ENCODE results near the gene OAS2.

The OAS2 gene

GRCh38 chr12:112932485-112933128 is 45.7 kb upstream of the OAS2 start:
- no peak for TF ChIP-seq FOXP2 (optimal IDR thresholded peaks at IDR 0.05; ENCODE audit: borderline replicate concordance, extremely low read depth, extremely low read length, insufficient read depth)
- TF ChIP-seq SIN3A (IDR thresholded peaks at IDR 0.05; ENCODE audit: borderline replicate concordance, insufficient read depth, low read length): no peak
- no peak for TF ChIP-seq TAF1 (IDR thresholded peaks at IDR 0.05; ENCODE audit: borderline replicate concordance, insufficient read depth, low read length)
- TF ChIP-seq POLR2AphosphoS5 (IDR thresholded peaks at IDR 0.05; ENCODE audit: low read depth, low read length): no peak
- TF ChIP-seq, protein P1, sequence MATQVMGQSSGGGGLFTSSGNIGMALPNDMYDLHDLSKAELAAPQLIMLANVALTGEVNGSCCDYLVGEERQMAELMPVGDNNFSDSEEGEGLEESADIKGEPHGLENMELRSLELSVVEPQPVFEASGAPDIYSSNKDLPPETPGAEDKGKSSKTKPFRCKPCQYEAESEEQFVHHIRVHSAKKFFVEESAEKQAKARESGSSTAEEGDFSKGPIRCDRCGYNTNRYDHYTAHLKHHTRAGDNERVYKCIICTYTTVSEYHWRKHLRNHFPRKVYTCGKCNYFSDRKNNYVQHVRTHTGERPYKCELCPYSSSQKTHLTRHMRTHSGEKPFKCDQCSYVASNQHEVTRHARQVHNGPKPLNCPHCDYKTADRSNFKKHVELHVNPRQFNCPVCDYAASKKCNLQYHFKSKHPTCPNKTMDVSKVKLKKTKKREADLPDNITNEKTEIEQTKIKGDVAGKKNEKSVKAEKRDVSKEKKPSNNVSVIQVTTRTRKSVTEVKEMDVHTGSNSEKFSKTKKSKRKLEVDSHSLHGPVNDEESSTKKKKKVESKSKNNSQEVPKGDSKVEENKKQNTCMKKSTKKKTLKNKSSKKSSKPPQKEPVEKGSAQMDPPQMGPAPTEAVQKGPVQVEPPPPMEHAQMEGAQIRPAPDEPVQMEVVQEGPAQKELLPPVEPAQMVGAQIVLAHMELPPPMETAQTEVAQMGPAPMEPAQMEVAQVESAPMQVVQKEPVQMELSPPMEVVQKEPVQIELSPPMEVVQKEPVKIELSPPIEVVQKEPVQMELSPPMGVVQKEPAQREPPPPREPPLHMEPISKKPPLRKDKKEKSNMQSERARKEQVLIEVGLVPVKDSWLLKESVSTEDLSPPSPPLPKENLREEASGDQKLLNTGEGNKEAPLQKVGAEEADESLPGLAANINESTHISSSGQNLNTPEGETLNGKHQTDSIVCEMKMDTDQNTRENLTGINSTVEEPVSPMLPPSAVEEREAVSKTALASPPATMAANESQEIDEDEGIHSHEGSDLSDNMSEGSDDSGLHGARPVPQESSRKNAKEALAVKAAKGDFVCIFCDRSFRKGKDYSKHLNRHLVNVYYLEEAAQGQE (IDR thresholded peaks at IDR 0.05; ENCODE audit: insufficient read depth in 1 of 2, low read depth in 2 of 2, low read length in 2 of 2): no peak

DNA sequence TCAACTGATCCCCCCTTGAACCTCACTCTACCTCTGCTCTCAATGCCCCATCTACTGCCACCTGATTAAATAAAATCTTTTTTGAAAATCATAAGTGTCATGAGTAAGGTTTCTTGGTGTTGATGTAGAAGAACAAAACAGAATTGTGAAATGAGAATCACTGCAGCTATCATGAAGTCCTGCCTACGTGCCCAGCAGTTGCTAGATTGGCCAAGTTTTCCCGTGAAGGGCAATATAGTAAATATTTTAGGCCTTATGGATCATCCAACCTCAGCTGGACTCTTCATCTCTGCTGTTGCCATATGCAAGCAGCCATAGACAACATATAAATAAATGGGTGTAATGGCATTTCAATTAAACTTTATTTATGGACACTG is 45.2 kb upstream of the OAS2 start:
- TF ChIP-seq, protein P1 (IDR thresholded peaks at IDR 0.05; ENCODE audit: insufficient read depth in 1 of 2, low read depth in 2 of 2, low read length in 2 of 2): no peak
- no peak for TF ChIP-seq TAF1 (IDR thresholded peaks at IDR 0.05; ENCODE audit: borderline replicate concordance, insufficient read depth, low read length)
- TF ChIP-seq POLR2AphosphoS5 (IDR thresholded peaks at IDR 0.05; ENCODE audit: low read depth, low read length): no peak
- no peak for TF ChIP-seq SIN3A (IDR thresholded peaks at IDR 0.05; ENCODE audit: borderline replicate concordance, insufficient read depth, low read length)
- TF ChIP-seq FOXP2 (optimal IDR thresholded peaks at IDR 0.05; ENCODE audit: borderline replicate concordance, extremely low read depth, extremely low read length, insufficient read depth): no peak

- TF ChIP-seq FOXP2 (optimal IDR thresholded peaks at IDR 0.05; ENCODE audit: borderline replicate concordance, extremely low read depth, extremely low read length, insufficient read depth) (no peak), TAF1 (IDR thresholded peaks at IDR 0.05; ENCODE audit: borderline replicate concordance, insufficient read depth, low read length) (no peak), SIN3A (IDR thresholded peaks at IDR 0.05; ENCODE audit: borderline replicate concordance, insufficient read depth, low read length) (no peak), POLR2AphosphoS5 (IDR thresholded peaks at IDR 0.05; ENCODE audit: low read depth, low read length) (no peak)
- TF ChIP-seq, protein P1 (IDR thresholded peaks at IDR 0.05; ENCODE audit: insufficient read depth in 1 of 2, low read depth in 2 of 2, low read length in 2 of 2): no peak
Observed at GRCh38 chr12:112936264-112936663, 42.1 kb upstream of the OAS2 start.

- TF ChIP-seq, protein P1 (IDR thresholded peaks at IDR 0.05; ENCODE audit: insufficient read depth in 1 of 2, low read depth in 2 of 2, low read length in 2 of 2): no peak
- no peak for TF ChIP-seq FOXP2 (optimal IDR thresholded peaks at IDR 0.05; ENCODE audit: borderline replicate concordance, extremely low read depth, extremely low read length, insufficient read depth)
- no peak for TF ChIP-seq SIN3A (IDR thresholded peaks at IDR 0.05; ENCODE audit: borderline replicate concordance, insufficient read depth, low read length)
- no peak for TF ChIP-seq POLR2AphosphoS5 (IDR thresholded peaks at IDR 0.05; ENCODE audit: low read depth, low read length)
- TF ChIP-seq TAF1 (IDR thresholded peaks at IDR 0.05; ENCODE audit: borderline replicate concordance, insufficient read depth, low read length): no peak
Observed at GRCh38 chr12:112936927-112937326, 41.4 kb upstream of the OAS2 start.

Measured in PFSK-1 (cell line).